WTC11 (cell line): ENCODE results near the gene CLDND2.

Experiments
- CBFB ChIP-seq: sonication (generic); formaldehyde crosslinking; IDR thresholded peaks from 2 replicates; pipeline ENCODE4 v1.8.1; 2022; ENCODE audit warnings: mild to moderate bottlenecking, low read depth, missing genetic modification reagents
- ESRRA ChIP-seq: sonication (generic); formaldehyde crosslinking; IDR thresholded peaks from 2 replicates; pipeline ENCODE4 v1.8.1; 2022; ENCODE audit warnings: mild to moderate bottlenecking, missing genetic modification reagents, borderline replicate concordance
- ETV6 ChIP-seq: sonication (generic); formaldehyde crosslinking; IDR thresholded peaks from 2 replicates; pipeline ENCODE4 v1.8.1; 2022; ENCODE audit warnings: mild to moderate bottlenecking, missing genetic modification reagents
- GABPB1 ChIP-seq: sonication (generic); formaldehyde crosslinking; IDR thresholded peaks from 2 replicates; pipeline ENCODE4 v1.8.1; 2023; ENCODE audit warnings: mild to moderate bottlenecking, missing genetic modification reagents
- NFYB ChIP-seq: sonication (generic); formaldehyde crosslinking; conservative IDR thresholded peaks from 2 replicates; pipeline ENCODE4 v1.8.0; 2022; ENCODE audit warnings: low read depth, missing genetic modification reagents
- TCF7 ChIP-seq: sonication (generic); formaldehyde crosslinking; IDR thresholded peaks from 2 replicates; pipeline ENCODE4 v1.8.0; 2022; ENCODE audit warnings: mild to moderate bottlenecking, low read depth, missing genetic modification reagents, moderate library complexity
- TEAD4 ChIP-seq: sonication (generic); formaldehyde crosslinking; IDR thresholded peaks from 2 replicates; pipeline ENCODE4 v1.8.0; 2022; ENCODE audit warnings: mild to moderate bottlenecking, missing genetic modification reagents
- ZNF121 ChIP-seq: sonication (generic); formaldehyde crosslinking; IDR thresholded peaks from 2 replicates; pipeline ENCODE4 v1.8.0; 2023; ENCODE audit warnings: missing genetic modification reagents
- ZNF138 ChIP-seq: sonication (generic); formaldehyde crosslinking; conservative IDR thresholded peaks from 2 replicates; pipeline ENCODE4 v1.8.1; 2022; ENCODE audit warnings: mild to moderate bottlenecking, moderate library complexity, missing genetic modification reagents
- TF ChIP-seq, protein P1 (sequence below): fragments of 200-600 bp; IDR thresholded peaks from 2 replicates; pipeline ENCODE4 v1.8.0; 2022; ENCODE audit warnings: antibody characterized with exemption
- TF ChIP-seq, protein P2 (sequence below): sonication (generic); formaldehyde crosslinking; IDR thresholded peaks from 2 replicates; pipeline ENCODE4 v1.8.1; 2022; ENCODE audit warnings: low read depth, missing genetic modification reagents, borderline replicate concordance
- TF ChIP-seq, protein P3 (sequence below): sonication (generic); formaldehyde crosslinking; IDR thresholded peaks from 2 replicates; pipeline ENCODE4 v1.8.1; 2023; ENCODE audit warnings: mild to moderate bottlenecking, missing genetic modification reagents
- TF ChIP-seq, protein P4 (sequence below): sonication (generic); formaldehyde crosslinking; IDR thresholded peaks from 2 replicates; pipeline ENCODE4 v1.8.0; 2023; ENCODE audit warnings: missing genetic modification reagents

DNA sequence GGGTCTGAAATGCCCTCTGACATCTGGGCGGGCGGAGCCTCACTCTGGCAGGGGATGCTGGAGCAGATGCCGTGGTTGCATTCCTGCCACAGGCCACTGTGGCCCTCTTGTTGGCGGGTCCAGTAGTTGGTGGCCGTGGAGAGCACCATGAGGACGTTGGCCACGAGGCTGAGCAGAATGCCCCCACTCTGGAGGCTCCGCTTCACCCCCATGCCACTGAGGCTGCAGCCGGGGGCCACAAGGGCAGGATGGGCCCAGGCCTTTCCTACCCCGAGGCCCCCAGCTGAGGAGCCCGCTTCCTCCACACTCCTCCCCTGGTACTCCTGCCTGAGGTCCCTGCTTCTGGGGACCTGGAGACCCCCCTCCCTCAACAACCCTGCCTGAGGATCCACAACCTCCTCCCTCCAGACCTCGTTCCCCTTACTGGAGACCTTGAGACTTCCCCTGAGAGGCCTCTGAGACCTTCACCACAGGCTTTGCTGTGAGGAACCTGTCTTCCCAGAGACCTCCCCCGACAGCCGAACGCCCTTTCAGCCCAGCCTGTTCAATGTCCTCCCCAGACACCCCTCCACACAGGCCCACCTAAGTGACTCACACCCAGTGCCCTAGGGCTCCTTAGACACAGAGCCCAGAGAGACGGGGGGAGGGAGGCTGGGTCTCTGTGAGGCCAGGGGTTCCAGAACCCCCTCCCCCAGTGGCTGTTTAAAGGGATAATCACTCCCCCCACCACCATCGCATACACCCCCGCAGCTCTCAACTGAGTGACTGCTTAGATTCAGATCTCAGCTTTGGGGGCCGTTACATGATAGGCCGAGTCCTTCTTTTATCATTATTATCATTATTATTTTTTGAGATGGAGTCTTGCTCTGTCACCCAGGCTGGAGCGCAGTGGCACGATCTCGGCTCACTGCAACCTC is at the start of gene CLDND2:
- TF ChIP-seq, protein P1, sequence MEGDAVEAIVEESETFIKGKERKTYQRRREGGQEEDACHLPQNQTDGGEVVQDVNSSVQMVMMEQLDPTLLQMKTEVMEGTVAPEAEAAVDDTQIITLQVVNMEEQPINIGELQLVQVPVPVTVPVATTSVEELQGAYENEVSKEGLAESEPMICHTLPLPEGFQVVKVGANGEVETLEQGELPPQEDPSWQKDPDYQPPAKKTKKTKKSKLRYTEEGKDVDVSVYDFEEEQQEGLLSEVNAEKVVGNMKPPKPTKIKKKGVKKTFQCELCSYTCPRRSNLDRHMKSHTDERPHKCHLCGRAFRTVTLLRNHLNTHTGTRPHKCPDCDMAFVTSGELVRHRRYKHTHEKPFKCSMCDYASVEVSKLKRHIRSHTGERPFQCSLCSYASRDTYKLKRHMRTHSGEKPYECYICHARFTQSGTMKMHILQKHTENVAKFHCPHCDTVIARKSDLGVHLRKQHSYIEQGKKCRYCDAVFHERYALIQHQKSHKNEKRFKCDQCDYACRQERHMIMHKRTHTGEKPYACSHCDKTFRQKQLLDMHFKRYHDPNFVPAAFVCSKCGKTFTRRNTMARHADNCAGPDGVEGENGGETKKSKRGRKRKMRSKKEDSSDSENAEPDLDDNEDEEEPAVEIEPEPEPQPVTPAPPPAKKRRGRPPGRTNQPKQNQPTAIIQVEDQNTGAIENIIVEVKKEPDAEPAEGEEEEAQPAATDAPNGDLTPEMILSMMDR = no peak
- no peak for TF ChIP-seq ZNF121 (CRISPR knock-in tag)
- no peak for TF ChIP-seq CBFB (CRISPR knock-in tag)
- TF ChIP-seq, protein P2, sequence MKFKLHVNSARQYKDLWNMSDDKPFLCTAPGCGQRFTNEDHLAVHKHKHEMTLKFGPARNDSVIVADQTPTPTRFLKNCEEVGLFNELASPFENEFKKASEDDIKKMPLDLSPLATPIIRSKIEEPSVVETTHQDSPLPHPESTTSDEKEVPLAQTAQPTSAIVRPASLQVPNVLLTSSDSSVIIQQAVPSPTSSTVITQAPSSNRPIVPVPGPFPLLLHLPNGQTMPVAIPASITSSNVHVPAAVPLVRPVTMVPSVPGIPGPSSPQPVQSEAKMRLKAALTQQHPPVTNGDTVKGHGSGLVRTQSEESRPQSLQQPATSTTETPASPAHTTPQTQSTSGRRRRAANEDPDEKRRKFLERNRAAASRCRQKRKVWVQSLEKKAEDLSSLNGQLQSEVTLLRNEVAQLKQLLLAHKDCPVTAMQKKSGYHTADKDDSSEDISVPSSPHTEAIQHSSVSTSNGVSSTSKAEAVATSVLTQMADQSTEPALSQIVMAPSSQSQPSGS (CRISPR knock-in tag) = no peak
- TF ChIP-seq TCF7 (CRISPR knock-in tag) = no peak
- TF ChIP-seq ETV6 (CRISPR knock-in tag) = no peak
- TF ChIP-seq ZNF138 (CRISPR knock-in tag) = no peak
- TF ChIP-seq GABPB1 = no peak
- no peak; the same call in 1 of the 2 replicates for TF ChIP-seq ESRRA
- TF ChIP-seq, protein P3, sequence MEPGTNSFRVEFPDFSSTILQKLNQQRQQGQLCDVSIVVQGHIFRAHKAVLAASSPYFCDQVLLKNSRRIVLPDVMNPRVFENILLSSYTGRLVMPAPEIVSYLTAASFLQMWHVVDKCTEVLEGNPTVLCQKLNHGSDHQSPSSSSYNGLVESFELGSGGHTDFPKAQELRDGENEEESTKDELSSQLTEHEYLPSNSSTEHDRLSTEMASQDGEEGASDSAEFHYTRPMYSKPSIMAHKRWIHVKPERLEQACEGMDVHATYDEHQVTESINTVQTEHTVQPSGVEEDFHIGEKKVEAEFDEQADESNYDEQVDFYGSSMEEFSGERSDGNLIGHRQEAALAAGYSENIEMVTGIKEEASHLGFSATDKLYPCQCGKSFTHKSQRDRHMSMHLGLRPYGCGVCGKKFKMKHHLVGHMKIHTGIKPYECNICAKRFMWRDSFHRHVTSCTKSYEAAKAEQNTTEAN (CRISPR knock-in tag) = no peak
- no peak for TF ChIP-seq TEAD4
- no peak for TF ChIP-seq NFYB (CRISPR knock-in tag)
- TF ChIP-seq, protein P4, sequence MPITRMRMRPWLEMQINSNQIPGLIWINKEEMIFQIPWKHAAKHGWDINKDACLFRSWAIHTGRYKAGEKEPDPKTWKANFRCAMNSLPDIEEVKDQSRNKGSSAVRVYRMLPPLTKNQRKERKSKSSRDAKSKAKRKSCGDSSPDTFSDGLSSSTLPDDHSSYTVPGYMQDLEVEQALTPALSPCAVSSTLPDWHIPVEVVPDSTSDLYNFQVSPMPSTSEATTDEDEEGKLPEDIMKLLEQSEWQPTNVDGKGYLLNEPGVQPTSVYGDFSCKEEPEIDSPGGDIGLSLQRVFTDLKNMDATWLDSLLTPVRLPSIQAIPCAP = no peak
